AG10803 (cell line): ENCODE results near the gene CERS1.

Experiments used
- DNase-seq: peaks from one replicate; pipeline ENCODE4 v3.0.0; 2010; ENCODE audit warnings: low read depth
- H3K4me3 ChIP-seq: 2 replicates; pipeline ENCODE4 v1.5.1; 2011; ENCODE audit warnings: mild to moderate bottlenecking, low read length, control low read depth
- TF ChIP-seq, protein P1 (sequence below): conservative IDR thresholded peaks from 2 replicates; pipeline ENCODE4 v1.5.1; 2011; ENCODE audit warnings: mild to moderate bottlenecking, low read length, control low read depth, inconsistent platforms

Gene CERS1

DNA sequence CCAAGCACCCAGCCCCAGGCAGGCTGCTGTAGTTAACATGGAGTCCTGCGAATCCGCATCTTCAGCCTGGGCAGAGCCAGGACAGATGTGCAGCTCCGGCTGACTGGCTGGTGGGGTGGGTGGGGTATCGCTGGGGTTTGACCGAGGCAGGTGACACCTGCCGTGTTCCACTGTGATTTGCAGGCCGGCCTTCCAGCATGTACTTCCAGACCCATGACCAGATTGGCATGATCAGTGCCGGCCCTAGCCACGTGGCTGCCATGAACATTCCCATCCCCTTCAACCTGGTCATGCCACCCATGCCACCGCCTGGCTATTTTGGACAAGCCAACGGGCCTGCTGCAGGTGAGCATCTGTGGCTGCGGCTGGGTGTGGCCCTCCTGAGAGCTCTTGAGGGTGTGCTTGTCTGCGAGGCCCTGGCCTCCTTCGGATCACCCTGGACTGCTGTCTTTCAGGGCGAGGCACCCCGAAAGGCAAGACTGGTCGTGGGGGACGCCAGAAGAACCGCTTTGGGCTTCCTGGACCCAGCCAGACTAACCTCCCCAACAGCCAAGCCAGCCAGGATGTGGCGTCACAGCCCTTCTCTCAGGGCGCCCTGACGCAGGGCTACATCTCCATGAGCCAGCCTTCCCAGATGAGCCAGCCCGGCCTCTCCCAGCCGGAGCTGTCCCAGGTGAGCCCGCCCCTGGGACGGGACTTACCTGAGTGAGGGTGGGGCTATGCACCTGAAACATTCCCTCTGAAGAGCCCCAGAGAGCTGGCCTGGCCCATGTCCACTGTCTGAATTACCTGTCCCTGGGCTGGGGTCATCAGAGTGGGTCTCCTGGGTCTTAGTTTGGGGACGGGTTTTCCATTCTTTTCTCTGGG, 30.6 kb downstream of the CERS1 start:
- no peak for DNase-seq
- TF ChIP-seq, protein P1, sequence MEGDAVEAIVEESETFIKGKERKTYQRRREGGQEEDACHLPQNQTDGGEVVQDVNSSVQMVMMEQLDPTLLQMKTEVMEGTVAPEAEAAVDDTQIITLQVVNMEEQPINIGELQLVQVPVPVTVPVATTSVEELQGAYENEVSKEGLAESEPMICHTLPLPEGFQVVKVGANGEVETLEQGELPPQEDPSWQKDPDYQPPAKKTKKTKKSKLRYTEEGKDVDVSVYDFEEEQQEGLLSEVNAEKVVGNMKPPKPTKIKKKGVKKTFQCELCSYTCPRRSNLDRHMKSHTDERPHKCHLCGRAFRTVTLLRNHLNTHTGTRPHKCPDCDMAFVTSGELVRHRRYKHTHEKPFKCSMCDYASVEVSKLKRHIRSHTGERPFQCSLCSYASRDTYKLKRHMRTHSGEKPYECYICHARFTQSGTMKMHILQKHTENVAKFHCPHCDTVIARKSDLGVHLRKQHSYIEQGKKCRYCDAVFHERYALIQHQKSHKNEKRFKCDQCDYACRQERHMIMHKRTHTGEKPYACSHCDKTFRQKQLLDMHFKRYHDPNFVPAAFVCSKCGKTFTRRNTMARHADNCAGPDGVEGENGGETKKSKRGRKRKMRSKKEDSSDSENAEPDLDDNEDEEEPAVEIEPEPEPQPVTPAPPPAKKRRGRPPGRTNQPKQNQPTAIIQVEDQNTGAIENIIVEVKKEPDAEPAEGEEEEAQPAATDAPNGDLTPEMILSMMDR, result no peak
- H3K4me3 ChIP-seq, result no peak overlapping the region

DNA sequence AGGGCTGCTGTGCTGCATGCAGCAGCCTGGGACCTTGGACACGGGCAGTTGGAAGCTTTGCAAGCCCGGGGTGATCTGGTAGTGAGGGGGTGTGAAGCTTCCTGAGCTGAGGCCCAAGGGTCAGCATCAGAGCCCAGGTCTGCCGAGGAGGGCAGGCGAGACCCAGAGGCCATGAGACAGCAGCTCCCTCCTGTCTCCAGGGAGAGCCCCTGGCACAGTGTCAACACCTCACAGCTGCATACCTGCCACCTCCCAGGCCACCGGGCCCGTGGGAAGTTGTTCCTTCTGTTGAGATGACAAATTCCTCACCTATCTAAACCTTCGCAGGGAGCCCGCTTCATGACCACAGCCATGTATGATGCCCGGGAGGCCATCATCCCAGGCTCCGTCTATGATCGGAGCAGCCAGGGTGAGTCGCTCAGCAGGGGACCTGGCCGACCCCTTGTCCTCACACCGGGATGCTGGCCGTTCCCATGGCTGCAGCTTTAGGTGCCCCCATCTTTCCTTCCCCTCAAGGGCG, 32.1 kb downstream of the CERS1 start:
- DNase-seq, result no peak

DNA sequence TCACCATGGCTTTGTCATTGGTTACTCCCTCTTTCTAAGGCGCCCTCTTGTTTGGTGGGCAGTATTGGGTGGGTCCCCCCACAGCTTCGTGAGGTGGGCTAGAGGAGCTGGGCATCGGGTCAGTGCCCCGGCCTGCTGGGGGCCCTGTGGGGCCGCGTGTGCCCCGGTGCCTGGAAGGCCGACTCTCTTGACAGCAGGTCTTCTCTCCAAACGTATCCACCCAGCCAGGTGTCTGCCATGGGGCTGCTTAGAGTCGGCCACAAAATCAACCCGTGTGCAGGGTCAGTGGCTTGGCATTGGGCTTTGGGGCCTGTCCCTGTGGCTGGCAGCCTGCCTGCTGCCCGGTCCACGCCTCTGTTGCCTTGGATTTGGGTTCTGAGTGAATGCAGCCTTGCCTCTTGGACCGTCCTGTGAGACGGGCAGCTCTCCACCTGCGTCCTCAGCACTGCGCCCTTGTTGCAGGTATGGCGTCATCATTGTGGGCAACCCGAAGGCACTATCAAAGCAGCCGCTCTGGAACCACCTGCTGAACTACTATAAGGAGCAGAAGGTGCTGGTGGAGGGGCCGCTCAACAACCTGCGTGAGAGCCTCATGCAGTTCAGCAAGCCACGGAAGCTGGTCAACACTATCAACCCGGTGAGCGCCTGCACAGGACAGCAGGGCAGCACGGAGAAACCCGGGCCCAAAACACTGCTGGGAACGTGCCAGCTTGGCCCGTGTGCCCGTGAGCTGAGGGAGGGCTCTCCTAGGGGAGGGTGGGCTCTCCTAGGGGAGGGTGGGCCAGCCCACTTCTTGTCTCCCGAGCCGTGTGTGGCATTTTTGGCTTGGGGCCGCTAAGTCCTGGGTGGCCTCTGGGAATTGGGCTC, 32.7 kb downstream of the CERS1 start:
- no peak overlapping the region for H3K4me3 ChIP-seq
- TF ChIP-seq, protein P1, result no peak
- no peak for DNase-seq

More for the DNA sequence above, 32.1 kb downstream of the CERS1 start:
- H3K4me3 ChIP-seq, result no peak overlapping the region
- TF ChIP-seq, protein P1, result no peak

DNA sequence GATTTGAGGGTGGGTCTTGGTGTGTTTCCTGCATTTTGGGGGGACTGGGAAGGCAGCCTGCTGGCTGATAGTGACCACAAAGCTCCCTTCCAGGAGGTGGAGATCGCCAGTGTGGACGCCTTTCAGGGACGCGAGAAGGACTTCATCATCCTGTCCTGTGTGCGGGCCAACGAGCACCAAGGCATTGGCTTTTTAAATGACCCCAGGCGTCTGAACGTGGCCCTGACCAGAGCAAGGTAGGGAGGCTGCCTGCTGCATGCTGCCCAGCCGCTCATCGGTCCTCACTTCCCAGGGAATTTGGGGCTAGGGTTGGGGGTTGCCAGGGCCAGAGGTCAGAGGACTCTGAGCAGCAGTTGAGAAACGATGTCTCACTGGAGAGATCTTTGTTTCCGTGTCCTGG, 34.0 kb downstream of the CERS1 start:
- no peak overlapping the region for H3K4me3 ChIP-seq
- TF ChIP-seq, protein P1, result no peak
- no peak for DNase-seq

DNA sequence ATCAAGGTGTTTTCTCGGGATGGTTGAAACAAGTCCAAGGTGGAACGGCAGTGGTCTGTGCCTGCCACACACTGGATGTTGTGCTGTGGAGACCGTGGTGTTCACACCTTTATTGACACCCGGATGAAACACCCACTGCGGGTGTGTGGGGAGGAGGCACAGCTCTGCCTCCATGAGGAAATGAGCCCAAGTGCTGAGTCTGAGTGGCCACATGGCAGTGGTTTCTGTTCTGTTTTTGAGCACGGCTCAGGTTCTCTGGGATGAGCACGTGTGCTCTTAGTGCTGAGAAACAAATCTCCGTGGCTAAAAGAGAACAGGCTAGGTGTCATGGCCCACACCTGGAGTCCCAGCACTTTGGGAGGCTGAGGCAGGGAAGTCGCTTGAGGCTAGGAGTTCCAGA, 34.7 kb downstream of the CERS1 start:
- H3K4me3 ChIP-seq, result no peak overlapping the region
- no peak for DNase-seq
- TF ChIP-seq, protein P1, result no peak

DNA sequence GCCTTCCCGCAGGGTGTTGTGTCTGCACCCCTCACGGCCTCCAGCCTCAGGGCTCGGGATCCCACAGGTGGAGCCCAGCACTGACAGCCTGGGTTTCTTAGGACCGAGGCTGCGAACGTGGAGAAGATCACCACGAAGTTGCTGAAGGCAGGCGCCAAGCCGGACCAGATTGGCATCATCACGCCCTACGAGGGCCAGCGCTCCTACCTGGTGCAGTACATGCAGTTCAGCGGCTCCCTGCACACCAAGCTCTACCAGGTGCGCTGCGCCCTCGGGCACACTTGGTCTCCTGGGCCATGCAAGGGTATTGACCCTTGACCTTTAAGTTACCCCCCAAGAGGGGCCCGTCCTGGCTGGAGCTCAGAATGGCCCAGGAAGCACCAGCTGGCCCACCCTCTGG, 35.2 kb downstream of the CERS1 start:
- TF ChIP-seq, protein P1, result no peak
- no peak for DNase-seq

More for the DNA sequence above, 35.2 kb downstream of the CERS1 start:
- no peak overlapping the region for H3K4me3 ChIP-seq
